H1 (cell line): Measurements from ENCODE around the gene CHRNA5. TPM values are rescaled to one million over a fixed set of nuclear protein-coding genes. Genes with fewer than 3 reads are reported as not detected.

Experiments used
- CTCF ChIA-PET: fragments of 300-600 bp; sonication (Branson Sonifier 250); formaldehyde crosslinking; loops from one replicate; lab custom pipeline; 2021; ENCODE audit not compliant: partially characterized antibody; lab: Charles Lee
- POLR2A ChIA-PET: fragments of 300-600 bp; sonication (Branson Sonifier 250); formaldehyde crosslinking; loops from one replicate; lab custom pipeline; 2021; ENCODE audit warnings: inconsistent platforms; ENCODE audit not compliant: partially characterized antibody; lab: Charles Lee
- DNase-seq, 2 experiments: peaks; one replicate each; pipeline versions ENCODE4 v3.0.0 to v3.0.0-alpha.2; 2010 to 2022; ENCODE audit warnings: low spot score in 2 of 2, low read depth in 1 of 2, mixed read lengths in 1 of 2
- FAIRE-seq: peaks from 2 replicates; lab custom pipeline; 2011; peaks lifted over from hg19 to GRCh38; lab: Jason Lieb, UNC
- H2AFZ ChIP-seq: 2 replicates; pipeline ENCODE4 v1.8.1; 2012; ENCODE audit warnings: low read length, inconsistent platforms
- H2AK5ac ChIP-seq: 2 replicates; pipeline ENCODE4 v1.6.1; 2013; ENCODE audit warnings: low read depth, low read length
- H2BK120ac ChIP-seq: replicated peaks from 2 replicates; pipeline ENCODE3; 2013; ENCODE audit warnings: low read depth, low read length, inconsistent platforms
- H2BK12ac ChIP-seq: 2 replicates; pipeline ENCODE4 v1.6.1; 2013; ENCODE audit warnings: low read depth, low read length
- H2BK15ac ChIP-seq: 2 replicates; pipeline ENCODE4 v1.6.1; 2013; ENCODE audit warnings: low read length
- H2BK20ac ChIP-seq: 2 replicates; pipeline ENCODE4 v1.6.1; 2013; ENCODE audit warnings: low read length
- H2BK5ac ChIP-seq: 2 replicates; pipeline ENCODE4 v1.6.1; 2013; ENCODE audit warnings: low read depth, low read length
- H3K14ac ChIP-seq: 2 replicates; pipeline ENCODE4 v1.6.1; 2013; ENCODE audit warnings: inconsistent platforms; ENCODE audit not compliant: insufficient read length
- H3K18ac ChIP-seq: 2 replicates; pipeline ENCODE4 v1.6.1; 2013; ENCODE audit warnings: low read length; ENCODE audit errors: extremely low read depth
- H3K23ac ChIP-seq: 2 replicates; pipeline ENCODE4 v1.6.1; 2013; ENCODE audit warnings: inconsistent platforms; ENCODE audit not compliant: insufficient read length
- H3K23me2 ChIP-seq: 2 replicates; pipeline ENCODE4 v1.6.1; 2013; ENCODE audit warnings: low read depth, low read length
- H3K27ac ChIP-seq: 2 replicates; pipeline ENCODE4 v1.6.1; 2011; ENCODE audit warnings: low read depth, low read length, inconsistent platforms
- H3K27me3 ChIP-seq, 4 experiments: replicated peaks in 1 of 4; 1 replicate in 1 of 4; 2 replicates in 3 of 4; pipeline versions ENCODE4 v1.6.1 to v1.8.1; 2011 to 2013; ENCODE audit warnings: low read length in 3 of 4, mild to moderate bottlenecking in 3 of 4, inconsistent platforms in 2 of 4, mixed read lengths in 2 of 4, moderate library complexity in 1 of 4; ENCODE audit not compliant: control insufficient read depth in 3 of 4, insufficient read depth in 3 of 4; ENCODE audit errors: extremely low read depth in 1 of 4
- H3K36me3 ChIP-seq, 4 experiments: 2 replicates each; pipeline versions ENCODE4 v1.6.1 to v1.8.1; 2011 to 2013; ENCODE audit warnings: mild to moderate bottlenecking in 4 of 4, low read length in 3 of 4, moderate library complexity in 2 of 4, control low read depth in 1 of 4, inconsistent platforms in 1 of 4; ENCODE audit not compliant: insufficient read depth in 4 of 4, control insufficient read depth in 2 of 4
- H3K4ac ChIP-seq: replicated peaks from 2 replicates; pipeline ENCODE3; 2013; ENCODE audit warnings: low read length, low read depth, mixed read lengths, inconsistent platforms; ENCODE audit not compliant: insufficient read length
- H3K4me1 ChIP-seq, 4 experiments: replicated peaks in 1 of 4; 1 replicate in 1 of 4; 2 replicates in 3 of 4; pipeline versions ENCODE4 v1.6.1 to v1.8.1; 2011 to 2013; ENCODE audit warnings: low read length in 3 of 4, inconsistent platforms in 2 of 4, mixed read lengths in 1 of 4; ENCODE audit not compliant: insufficient read depth in 4 of 4, control insufficient read depth in 3 of 4
- H3K4me2 ChIP-seq, 2 experiments: 2 replicates each; pipeline versions ENCODE4 v1.6.1 to v1.8.1; 2011 to 2013; ENCODE audit warnings: low read depth in 2 of 2, low read length in 2 of 2, control low read depth in 1 of 2, inconsistent platforms in 1 of 2, mild to moderate bottlenecking in 1 of 2; ENCODE audit not compliant: insufficient read depth in 1 of 2
- H3K4me3 ChIP-seq, 4 experiments: fragments of 200-600, 300-600 bp in 1 of 4; sonication (generic), shearing (Covaris generic), sonication (Bioruptor Twin) in 1 of 4; 2 replicates each; pipeline versions ENCODE4 v1.5.1 to v1.8.1; 2011 to 2016; ENCODE audit warnings: low read length in 4 of 4, low read depth in 3 of 4, control low read depth in 2 of 4, inconsistent platforms in 2 of 4, mild to moderate bottlenecking in 2 of 4, mixed read lengths in 1 of 4, moderate library complexity in 1 of 4; ENCODE audit not compliant: insufficient read depth in 2 of 4; ENCODE audit errors: extremely low read depth in 1 of 4
- H3K56ac ChIP-seq: replicated peaks from 2 replicates; pipeline ENCODE3; 2013; ENCODE audit warnings: low read depth, mild to moderate bottlenecking, mixed read lengths, low read length, inconsistent platforms; ENCODE audit not compliant: insufficient read length
- H3K79me1 ChIP-seq: 2 replicates; pipeline ENCODE4 v1.6.1; 2013; ENCODE audit warnings: low read depth, low read length, control low read depth
- H3K79me2 ChIP-seq, 2 experiments: 2 replicates each; pipeline versions ENCODE4 v1.6.1 to v1.8.1; 2012 to 2013; ENCODE audit warnings: low read length in 2 of 2, mild to moderate bottlenecking in 2 of 2, inconsistent platforms in 1 of 2; ENCODE audit not compliant: insufficient read depth in 2 of 2, control insufficient read depth in 1 of 2
- H3K9ac ChIP-seq, 4 experiments: replicated peaks in 1 of 4; 1 replicate in 1 of 4; 2 replicates in 3 of 4; pipeline versions ENCODE4 v1.6.1 to v1.8.1; 2011 to 2013; ENCODE audit warnings: low read depth in 3 of 4, low read length in 3 of 4, control low read depth in 2 of 4, mild to moderate bottlenecking in 2 of 4, moderate library complexity in 2 of 4, inconsistent platforms in 1 of 4; ENCODE audit errors: extremely low read depth in 1 of 4
- H3K9me3 ChIP-seq, 2 experiments: 2 replicates each; pipeline versions ENCODE4 v1.6.1 to v1.8.1; 2012 to 2013; ENCODE audit warnings: mild to moderate bottlenecking in 2 of 2, moderate library complexity in 2 of 2, control low read depth in 1 of 2, inconsistent platforms in 1 of 2, low read depth in 1 of 2, low read length in 1 of 2, mixed read lengths in 1 of 2; ENCODE audit not compliant: insufficient read depth in 2 of 2
- H4K20me1 ChIP-seq, 2 experiments: replicated peaks in 1 of 2; 2 replicates each; pipeline versions ENCODE3 to v1.8.1; 2011 to 2013; ENCODE audit warnings: inconsistent platforms in 2 of 2, low read length in 2 of 2, mild to moderate bottlenecking in 1 of 2; ENCODE audit not compliant: insufficient read depth in 2 of 2, control insufficient read depth in 1 of 2
- H4K5ac ChIP-seq: 2 replicates; pipeline ENCODE4 v1.6.1; 2013; ENCODE audit warnings: low read length, low read depth, mixed read lengths, inconsistent platforms; ENCODE audit not compliant: insufficient read length
- H4K8ac ChIP-seq: 2 replicates; pipeline ENCODE4 v1.8.0; 2013; ENCODE audit warnings: mild to moderate bottlenecking, moderate library complexity, low read length, inconsistent platforms; ENCODE audit not compliant: insufficient read depth; ENCODE audit errors: extremely low read depth
- H4K91ac ChIP-seq: replicated peaks from 2 replicates; pipeline ENCODE3; 2013; ENCODE audit warnings: low read length, mixed read lengths, inconsistent platforms; ENCODE audit not compliant: insufficient read length
- ASH2L ChIP-seq: fragments of 200-600, 300-600 bp; sonication (generic); IDR thresholded peaks from one replicate; pipeline ENCODE4 v1.7.1; 2017; ENCODE audit warnings: low read length
- BRCA1 ChIP-seq: IDR thresholded peaks from 2 replicates; pipeline ENCODE4 v1.6.1; 2012; ENCODE audit warnings: low read depth, low read length, improper control_type of control experiment
- CEBPB ChIP-seq: IDR thresholded peaks from 2 replicates; pipeline ENCODE4 v1.6.1; 2012; ENCODE audit warnings: low read depth, low read length
- CTBP2 ChIP-seq: IDR thresholded peaks from 2 replicates; pipeline ENCODE4 v1.7.0; 2011; ENCODE audit warnings: borderline replicate concordance, mild to moderate bottlenecking, moderate library complexity, mixed read lengths, low read length; ENCODE audit not compliant: insufficient read depth, insufficient read length
- EGR1 ChIP-seq: IDR thresholded peaks from 2 replicates; pipeline ENCODE4 v1.6.1; 2011; ENCODE audit warnings: low read depth, low read length, borderline replicate concordance
- GTF2F1 ChIP-seq: IDR thresholded peaks from 2 replicates; pipeline ENCODE4 v1.6.1; 2012; ENCODE audit warnings: low read depth, low read length, improper control_type of control experiment, borderline replicate concordance
- NRF1 ChIP-seq: IDR thresholded peaks from 2 replicates; pipeline ENCODE4 v1.6.1; 2011; ENCODE audit warnings: mild to moderate bottlenecking, low read depth, low read length, improper control_type of control experiment
- PHF8 ChIP-seq: fragments of 200-600 bp; sonication (generic); conservative IDR thresholded peaks from 2 replicates; pipeline ENCODE4 v1.7.1; 2012; ENCODE audit warnings: low read depth, mild to moderate bottlenecking, inconsistent platforms, low read length, moderate library complexity
- SAP30 ChIP-seq: fragments of 300-600 bp; sonication (generic); IDR thresholded peaks from 2 replicates; pipeline ENCODE4 v1.7.1; 2012; ENCODE audit warnings: low read length, moderate library complexity, mild to moderate bottlenecking, inconsistent platforms; ENCODE audit not compliant: insufficient read depth, insufficient replicate concordance
- SP2 ChIP-seq: IDR thresholded peaks from 2 replicates; pipeline ENCODE4 v1.6.1; 2012; ENCODE audit warnings: mild to moderate bottlenecking, low read length, inconsistent platforms
- SP4 ChIP-seq: IDR thresholded peaks from 2 replicates; pipeline ENCODE4 v1.6.1; 2012; ENCODE audit warnings: low read length, inconsistent platforms
- SUZ12 ChIP-seq: fragments of 200-600 bp; sonication (generic); IDR thresholded peaks from 2 replicates; pipeline ENCODE4 v1.6.1; 2012; ENCODE audit warnings: mild to moderate bottlenecking, inconsistent platforms, low read length, moderate library complexity, mixed read lengths
- TAF7 ChIP-seq: optimal IDR thresholded peaks from 2 replicates; pipeline ENCODE3; 2011; ENCODE audit warnings: low read depth, mild to moderate bottlenecking, inconsistent platforms, low read length, moderate library complexity, borderline replicate concordance
- ZNF274 ChIP-seq: IDR thresholded peaks from 2 replicates; pipeline ENCODE4 v1.7.0; 2012; ENCODE audit warnings: low read length, borderline replicate concordance; ENCODE audit errors: extremely low read depth
- WGBS, 2 experiments: shearing (Covaris generic) in 1 of 2; methylation state at CpG; one replicate each; pipeline versions ENCODE4 v1.1.6 to v1.1.7; 2013 to 2015; ENCODE audit warnings: low lambda C conversion rate in 2 of 2, mixed read lengths in 2 of 2, inconsistent platforms in 1 of 2, low coverage in 1 of 2, missing lambda C conversion rate in 1 of 2; ENCODE audit not compliant: insufficient replicate concordance in 2 of 2, insufficient coverage in 1 of 2, insufficient read length in 1 of 2; ENCODE audit errors: extremely low coverage in 1 of 2, missing lambda C conversion rate in 1 of 2; 5-methylcytosine and 5-hydroxymethylcytosine counted together
- polyA plus RNA-seq, 7 experiments: library from polyadenylated mRNA; depleted of rRNA in 3 of 7; stranded (reverse) in 5 of 7; unstranded in 2 of 7; fragments of >200 nt in 5 of 7; fragments of 200-250 nt in 2 of 7; gene quantifications; 1 replicate in 5 of 7; 2 replicates in 1 of 7; 4 replicates in 1 of 7; pipeline versions ENCODE4 v1.2.1 to v1.2.3, GENCODE V29; 2011 to 2013; ENCODE audit warnings: missing spikeins in 2 of 7, mixed read lengths in 2 of 7
- total RNA-seq: library from RNA; stranded (reverse); fragmentation: NEBNext Ultra II Directional; extraction: Animal tissue kit (Norgen Biotek cat#: 25700); gene quantifications from 2 replicates; pipeline ENCODE4 v1.2.1, GENCODE V29; 2021

The CHRNA5 gene
- total and polyA plus RNA-seq, 2 of the 8 experiments (the other 6 are each of a cell fraction or from before 2014, with no cell fraction given) = 13.5 to 31.4 TPM

GRCh38 chr15:78626381-78626995 lies 61.2 kb downstream of the CHRNA5 start:
- Histone ChIP-seq H3K23ac (no peak overlapping the region), H3K56ac (no peak overlapping the region), H4K8ac (no peak overlapping the region), H3K79me1 (peaks cover 2% of the 10 kb centered on the region; the same call in 1 of the 2 replicates), H3K79me2 (no peaks in the 10 kb centered on the region), H4K20me1 (no peaks in the 10 kb centered on the region), H3K18ac (no peak overlapping the region), H3K23me2 (no peaks in the 10 kb centered on the region; the same call in 1 of the 2 replicates), H3K4me1 (peaks cover 0 to 3% (median 0%) of the 10 kb centered on the region in 4 experiments; a peak in 1 of 7 replicates), H3K4me2 (no peak overlapping the region), H3K9ac (no peak overlapping the region), H4K91ac (no peak overlapping the region), H3K27me3 (peaks cover 4 to 10% (median 8%) of the 10 kb centered on the region in 4 experiments), H3K4ac (no peak overlapping the region), H2BK12ac (no peak overlapping the region), H3K27ac (no peak overlapping the region), H3K9me3 (no peaks in the 10 kb centered on the region), H3K4me3 (no peak overlapping the region), H2BK5ac (no peak overlapping the region), H3K14ac (no peak overlapping the region), H2BK20ac (no peak overlapping the region), H2AK5ac (no peak overlapping the region), H3K36me3 (peaks cover 0 to 3% (median 0%) of the 10 kb centered on the region in 4 experiments; a peak in 1 of 8 replicates), H2BK120ac (no peak overlapping the region), H4K5ac (no peak overlapping the region), H2AFZ (no peak overlapping the region), H2BK15ac (no peak overlapping the region)
- ChIA-PET CTCF (interaction anchor here (0.6 to 6.1 kb wide), 6 partner anchors 11 to 114 kb away, joined by 3 to 49 read pairs (median 4); no protein-coding TSS in a partner anchor), POLR2A (no interaction called here)
- FAIRE-seq = no peak
- 86% methylated on average over 6 of the region's 6 CpGs; no CpG with 5 or more reads in 1 of the 2 experiments for WGBS, 2 experiments
- DNase-seq = no peak
- TF ChIP-seq SUZ12 = no peak
- no peak for TF ChIP-seq PHF8
- no peak for TF ChIP-seq TAF7
- TF ChIP-seq CTBP2 = no peak
- no peak for TF ChIP-seq GTF2F1
- no peak for TF ChIP-seq ZNF274
- TF ChIP-seq SAP30 = no peak
- no peak for TF ChIP-seq CEBPB
- no peak for TF ChIP-seq ASH2L
- no peak for TF ChIP-seq NRF1
- TF ChIP-seq EGR1 = no peak
- TF ChIP-seq SP2 = no peak
- TF ChIP-seq SP4 = no peak
- TF ChIP-seq BRCA1 = no peak
